HCT116 (cell line): ENCODE measurements around the gene CRACDL.

Experiments
- ATF3 ChIP-seq: IDR thresholded peaks from 2 replicates; pipeline ENCODE4 v1.6.1; 2012
- EZH2phosphoT487 ChIP-seq: fragments of 200-600 bp; IDR thresholded peaks from 2 replicates; pipeline ENCODE4 v1.6.1; 2018; ENCODE audit warnings: antibody characterized with exemption, borderline replicate concordance
- POLR2A ChIP-seq: IDR thresholded peaks from 2 replicates; pipeline ENCODE4 v1.7.0; 2011; ENCODE audit warnings: borderline replicate concordance; ENCODE audit not compliant: insufficient read depth, insufficient read length; ENCODE audit errors: extremely low read depth
- ZNF274 ChIP-seq: fragments of 200-500 bp; sonication (Bioruptor generic); IDR thresholded peaks from 2 replicates; pipeline ENCODE4 v1.6.1; 2014; ENCODE audit warnings: mild to moderate bottlenecking, low read depth, low read length, inconsistent platforms
- TF ChIP-seq, protein P1 (sequence below), 3 experiments: fragments of 200-600 bp in 1 of 3; sonication (generic) in 1 of 3; IDR thresholded peaks in 2 of 3; conservative IDR thresholded peaks in 1 of 3; 2 replicates each; pipeline ENCODE4 v1.5.1; 2012 to 2017; ENCODE audit warnings: low read depth in 2 of 3, low read length in 2 of 3, antibody characterized with exemption in 1 of 3, borderline replicate concordance in 1 of 3, control low read depth in 1 of 3, mild to moderate bottlenecking in 1 of 3, mixed read lengths in 1 of 3, mixed run types in 1 of 3, moderate library complexity in 1 of 3; ENCODE audit not compliant: insufficient read depth in 1 of 3

- TF ChIP-seq, protein P1, sequence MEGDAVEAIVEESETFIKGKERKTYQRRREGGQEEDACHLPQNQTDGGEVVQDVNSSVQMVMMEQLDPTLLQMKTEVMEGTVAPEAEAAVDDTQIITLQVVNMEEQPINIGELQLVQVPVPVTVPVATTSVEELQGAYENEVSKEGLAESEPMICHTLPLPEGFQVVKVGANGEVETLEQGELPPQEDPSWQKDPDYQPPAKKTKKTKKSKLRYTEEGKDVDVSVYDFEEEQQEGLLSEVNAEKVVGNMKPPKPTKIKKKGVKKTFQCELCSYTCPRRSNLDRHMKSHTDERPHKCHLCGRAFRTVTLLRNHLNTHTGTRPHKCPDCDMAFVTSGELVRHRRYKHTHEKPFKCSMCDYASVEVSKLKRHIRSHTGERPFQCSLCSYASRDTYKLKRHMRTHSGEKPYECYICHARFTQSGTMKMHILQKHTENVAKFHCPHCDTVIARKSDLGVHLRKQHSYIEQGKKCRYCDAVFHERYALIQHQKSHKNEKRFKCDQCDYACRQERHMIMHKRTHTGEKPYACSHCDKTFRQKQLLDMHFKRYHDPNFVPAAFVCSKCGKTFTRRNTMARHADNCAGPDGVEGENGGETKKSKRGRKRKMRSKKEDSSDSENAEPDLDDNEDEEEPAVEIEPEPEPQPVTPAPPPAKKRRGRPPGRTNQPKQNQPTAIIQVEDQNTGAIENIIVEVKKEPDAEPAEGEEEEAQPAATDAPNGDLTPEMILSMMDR (IDR thresholded peaks at IDR 0.05 in 2 of 3, conservative IDR thresholded peaks at IDR 0.05 in 1 of 3; ENCODE audit: borderline replicate concordance in 1 of 3, insufficient read depth in 1 of 3, low read depth in 2 of 3, low read length in 2 of 3), result no peak
- TF ChIP-seq ZNF274 (no peak), ATF3 (no peak), EZH2phosphoT487 (no peak), POLR2A (no peak)
Observed at GRCh38 chr2:98903767-98904485, 32.1 kb downstream of the CRACDL start.
